ENCODE measurements around the gene PDGFRA. TPM values are rescaled to one million over a fixed set of nuclear protein-coding genes. Genes with fewer than 3 reads are reported as not detected.
"Not testable (repeated sequence)": the region's sequence is repeated elsewhere in the genome, so short reads cannot be mapped to it uniquely, and the experiment has no call there.

The PDGFRA gene
- polyA plus RNA-seq, 3 donors, result not detected

- DNase-seq, result no peak
- no peak overlapping the region for H3K4me3 ChIP-seq (replicated peaks in 1 of 3; ENCODE audit: low read depth in 2 of 3, low read length in 3 of 3)
- H3K4me2 ChIP-seq (replicated peaks; ENCODE audit: extremely low read depth, low read length, poor library complexity, severe bottlenecking), result no peak overlapping the region
- no peaks in the 10 kb centered on the region for H3K36me3 Mint-ChIP-seq
- no peak overlapping the region for H3K9ac ChIP-seq (ENCODE audit: insufficient read depth, low read length, poor library complexity, severe bottlenecking)
- H3K4me1 ChIP-seq (ENCODE audit: control insufficient read depth in 1 of 2, insufficient read depth in 2 of 2, low read length in 2 of 2), result no peaks in the 10 kb centered on the region
- no peak for TF ChIP-seq CTCF (IDR thresholded peaks at IDR 0.05)
- WGBS (ENCODE audit: insufficient coverage), result 91% methylated on average over 1 of the region's 2 CpGs
- peaks cover 0 to 2% (median 2%) of the 10 kb centered on the region in 3 donors for H3K27me3 Mint-ChIP-seq (ENCODE audit: low read depth in 3 of 3)
- H2AFZ ChIP-seq (ENCODE audit: insufficient read depth, low read depth, low read length, poor library complexity, severe bottlenecking), result no peak overlapping the region
- no peaks in the 10 kb centered on the region for H4K20me1 ChIP-seq (ENCODE audit: insufficient read depth, low read length)
- H3K27ac Mint-ChIP-seq, result no peak overlapping the region
- H3K4me3 Mint-ChIP-seq, result no peak overlapping the region
- intact Hi-C loops (cut with micrococcal nuclease), result no loop called here
- H3K9me3 ChIP-seq (replicated peaks in 1 of 2; ENCODE audit: control insufficient read depth in 1 of 2, insufficient read depth in 1 of 2, low read length in 2 of 2), result no peaks in the 10 kb centered on the region
- H3K27ac ChIP-seq (ENCODE audit: low read depth in 1 of 2, low read length in 2 of 2), result no peak overlapping the region
- H3K9me3 Mint-ChIP-seq, result peaks cover 0 to 3% (median 1%) of the 10 kb centered on the region in 7 donors
- H3K79me2 ChIP-seq (ENCODE audit: insufficient read depth, low read length), result no peaks in the 10 kb centered on the region
- H3K4me1 Mint-ChIP-seq, result peaks cover 2% of the 10 kb centered on the region
- no peaks in the 10 kb centered on the region for H3K27me3 ChIP-seq (ENCODE audit: control insufficient read depth in 2 of 2, insufficient read depth in 2 of 2, low read length in 2 of 2)
- H3K36me3 ChIP-seq (replicated peaks in 1 of 2; ENCODE audit: control insufficient read depth in 1 of 2, insufficient read depth in 2 of 2, low read length in 2 of 2), result no peaks in the 10 kb centered on the region
Observed at GRCh38 chr4:54333657-54334056, 104.6 kb downstream of the PDGFRA start.

- H2AFZ ChIP-seq (ENCODE audit: insufficient read depth, low read depth, low read length, poor library complexity, severe bottlenecking); H3K9me3 Mint-ChIP-seq; H3K36me3 Mint-ChIP-seq; H3K4me1 ChIP-seq (ENCODE audit: control insufficient read depth in 1 of 2, insufficient read depth in 2 of 2, low read length in 2 of 2); H3K9me3 ChIP-seq (replicated peaks in 1 of 2; ENCODE audit: control insufficient read depth in 1 of 2, insufficient read depth in 1 of 2, low read length in 2 of 2); H3K27ac ChIP-seq (ENCODE audit: low read depth in 1 of 2, low read length in 2 of 2); H3K9ac ChIP-seq (ENCODE audit: insufficient read depth, low read length, poor library complexity, severe bottlenecking); H3K4me3 ChIP-seq (replicated peaks in 1 of 3; ENCODE audit: low read depth in 2 of 3, low read length in 3 of 3); H3K4me2 ChIP-seq (replicated peaks; ENCODE audit: extremely low read depth, low read length, poor library complexity, severe bottlenecking); H4K20me1 ChIP-seq (ENCODE audit: insufficient read depth, low read length); H3K27me3 ChIP-seq (ENCODE audit: control insufficient read depth in 2 of 2, insufficient read depth in 2 of 2, low read length in 2 of 2); H3K4me1 Mint-ChIP-seq; H3K4me3 Mint-ChIP-seq; intact Hi-C loops (cut with micrococcal nuclease); H3K79me2 ChIP-seq (ENCODE audit: insufficient read depth, low read length); DNase-seq; H3K36me3 ChIP-seq (replicated peaks in 1 of 2; ENCODE audit: control insufficient read depth in 1 of 2, insufficient read depth in 2 of 2, low read length in 2 of 2); H3K27me3 Mint-ChIP-seq (ENCODE audit: low read depth in 3 of 3): not testable (repeated sequence)
- H3K27ac Mint-ChIP-seq, result peak overlapping the region in 2 of 7 donors; percentile 37 to 56
Observed at GRCh38 chr4:54334769-54335168, 105.7 kb downstream of the PDGFRA start.
